HG02938 (cell line): ENCODE measurements around the gene THTPA.

Experiments
- ATAC-seq: cut with Tn5 transposase; IDR thresholded peaks from one replicate; pipeline ENCODE4 v1.9.1; 2021; ENCODE audit warnings: mild to moderate bottlenecking, moderate library complexity; ENCODE audit not compliant: unreplicated experiment

Gene THTPA

GRCh38 chr14:23566112-23566777, 10.2 kb downstream of the THTPA start:
- ATAC-seq, result no peak

- no peak for ATAC-seq
These were observed 10.7 kb downstream of the THTPA start for GRCh38 chr14:23566778-23567185.

- ATAC-seq, result peak; percentile 68
These were observed 11.3 kb downstream of the THTPA start, which contains the start of gene AP1G2 for GRCh38 chr14:23567186-23568020. AP1G2 (minus strand) TSS chr14:23567791; CDS start chr14:23567314, 477 bp downstream.

GRCh38 chr14:23568021-23568599, 12.0 kb downstream of the THTPA start:
- no peak for ATAC-seq

- ATAC-seq, result no peak
These were observed 12.7 kb downstream of the THTPA start for GRCh38 chr14:23568600-23569331.

- no peak for ATAC-seq
These were observed 13.5 kb downstream of the THTPA start for GRCh38 chr14:23569443-23570151.

- ATAC-seq, result no peak
These were observed 14.9 kb downstream of the THTPA start for GRCh38 chr14:23570806-23571483.

- no peak for ATAC-seq
These were observed 15.8 kb downstream of the THTPA start for GRCh38 chr14:23571701-23572523.

GRCh38 chr14:23572524-23572828, 16.4 kb downstream of the THTPA start:
- no peak for ATAC-seq

GRCh38 chr14:23572836-23573235, 16.8 kb downstream of the THTPA start:
- ATAC-seq, result no peak

- ATAC-seq, result no peak
These were observed 17.4 kb downstream of the THTPA start for GRCh38 chr14:23573384-23574015.

- no peak for ATAC-seq
These were observed 21.1 kb downstream of the THTPA start for GRCh38 chr14:23577004-23577681.

GRCh38 chr14:23577710-23578392, 21.8 kb downstream of the THTPA start:
- no peak for ATAC-seq

- ATAC-seq, result no peak
These were observed 22.7 kb downstream of the THTPA start, which contains the start of gene JPH4 for GRCh38 chr14:23578560-23579310. JPH4 (minus strand) TSS chr14:23578790; CDS start chr14:23577453, 1,337 bp downstream.

- no peak for ATAC-seq
These were observed 23.2 kb downstream of the THTPA start for GRCh38 chr14:23579311-23579630.

GRCh38 chr14:23579739-23580138, 23.7 kb downstream of the THTPA start:
- ATAC-seq, result no peak
